GM13976 (cell line): ENCODE results near the gene PPP1R13B.

Experiments used
- DNase-seq: peaks from one replicate; pipeline ENCODE4 v3.0.0; 2012; ENCODE audit warnings: low spot score
- CTCF ChIP-seq: IDR thresholded peaks from 2 replicates; pipeline ENCODE4 v1.5.1; 2012; ENCODE audit warnings: borderline replicate concordance, mild to moderate bottlenecking; ENCODE audit not compliant: insufficient read depth; ENCODE audit errors: extremely low read depth, missing control alignments, control extremely low read depth
- in situ Hi-C: fragments of 300-500 bp; cut with MboI; formaldehyde crosslinking; loops from one replicate; pipeline ENCODE4 v1.12.0; 2022; ENCODE audit warnings: low sequenced_read_pairs, mixed read lengths, inconsistent platforms; ENCODE audit not compliant: unreplicated experiment

PPP1R13B gene

GRCh38 chr14:103854017-103854808 is 6.8 kb upstream of the PPP1R13B start:
- TF ChIP-seq CTCF = no peak
- in situ Hi-C loops = no loop called here
- peak; percentile 17 for DNase-seq

- in situ Hi-C loops = no loop called here
- TF ChIP-seq CTCF = no peak
- DNase-seq = no peak
These were observed 1.9 kb upstream of the PPP1R13B start for GRCh38 chr14:103849151-103849886.

- in situ Hi-C loops = no loop called here
- no peak for DNase-seq
- TF ChIP-seq CTCF = no peak
These were observed 1.1 kb upstream of the PPP1R13B start for GRCh38 chr14:103848175-103849077.

- in situ Hi-C loops = no loop called here
- DNase-seq = peak; percentile 66
- TF ChIP-seq CTCF = no peak
These were observed 578 bp downstream of the PPP1R13B start for GRCh38 chr14:103846543-103847450.

- no peak for TF ChIP-seq CTCF
- in situ Hi-C loops = no loop called here
- no peak for DNase-seq
These were observed 1.3 kb downstream of the PPP1R13B start for GRCh38 chr14:103846097-103846496.
